ENCODE results near the gene KCTD16.

Gene KCTD16

GRCh38 chr5:144167998-144168397, 2.7 kb upstream of the KCTD16 start:
- no peak for DNase-seq

GRCh38 chr5:144169904-144170275, 783 bp upstream of the KCTD16 start:
- no peak for DNase-seq

GRCh38 chr5:144173766-144174165, 3.1 kb downstream of the KCTD16 start:
- DNase-seq, result no peak

- no peak for DNase-seq
Observed at GRCh38 chr5:144177548-144177947, 6.9 kb downstream of the KCTD16 start.

GRCh38 chr5:144179226-144179625, 8.6 kb downstream of the KCTD16 start:
- no peak for DNase-seq

- DNase-seq, result peak; percentile 43
Observed at GRCh38 chr5:144183254-144183889, 12.7 kb downstream of the KCTD16 start.

GRCh38 chr5:144187699-144188294, 17.1 kb downstream of the KCTD16 start:
- peak; percentile 90 for DNase-seq

GRCh38 chr5:144189800-144190429, 19.2 kb downstream of the KCTD16 start:
- peak; percentile 97 for DNase-seq

- DNase-seq, result no peak
Observed at GRCh38 chr5:144191531-144191930, 20.9 kb downstream of the KCTD16 start.

GRCh38 chr5:144191998-144192397, 21.3 kb downstream of the KCTD16 start:
- DNase-seq, result peak; percentile 94

- no peak for DNase-seq
Observed at GRCh38 chr5:144192661-144193060, 22.0 kb downstream of the KCTD16 start.

- no peak for DNase-seq
Observed at GRCh38 chr5:144194144-144194543, 23.5 kb downstream of the KCTD16 start.

GRCh38 chr5:144195448-144195847, 24.8 kb downstream of the KCTD16 start:
- DNase-seq, result no peak

GRCh38 chr5:144196612-144197011, 25.9 kb downstream of the KCTD16 start:
- DNase-seq, result no peak

- DNase-seq, result no peak
Observed at GRCh38 chr5:144198386-144198785, 27.7 kb downstream of the KCTD16 start.

GRCh38 chr5:144201588-144201987, 30.9 kb downstream of the KCTD16 start:
- no peak for DNase-seq

GRCh38 chr5:144202072-144202471, 31.4 kb downstream of the KCTD16 start:
- no peak for DNase-seq

- DNase-seq, result peak; percentile 33
Observed at GRCh38 chr5:144202726-144203125, 32.1 kb downstream of the KCTD16 start.

- DNase-seq, result peak; percentile 54
Observed at GRCh38 chr5:144203750-144204596, 33.3 kb downstream of the KCTD16 start.

GRCh38 chr5:144205141-144205551, 34.5 kb downstream of the KCTD16 start:
- DNase-seq, result no peak

- no peak for DNase-seq
Observed at GRCh38 chr5:144206141-144206540, 35.5 kb downstream of the KCTD16 start.

- no peak for DNase-seq
Observed at GRCh38 chr5:144207875-144208444, 37.3 kb downstream of the KCTD16 start.

GRCh38 chr5:144209361-144209760, 38.7 kb downstream of the KCTD16 start:
- no peak for DNase-seq
